A673 (cell line): Measurements from ENCODE around the gene WDR54. TPM values are rescaled to one million over a fixed set of nuclear protein-coding genes. Genes with fewer than 3 reads are reported as not detected.

Experiments used
- BruUV-seq: library from RNA; stranded (reverse); fragments of 400-500 nt; replicated peaks from 2 replicates; lab custom pipeline; 2021; lab: Mats Ljungman, UMichigan
- CTCF ChIA-PET: fragments of 300-600 bp; sonication (Branson Sonifier 250); formaldehyde crosslinking; loops from one replicate; lab custom pipeline; 2022; ENCODE audit warnings: antibody characterized with exemption; lab: Charles Lee
- POLR2A ChIA-PET: fragments of 300-600 bp; sonication (Branson Sonifier 250); formaldehyde crosslinking; loops from one replicate; lab custom pipeline; 2022; ENCODE audit warnings: antibody characterized with exemption; ENCODE audit not compliant: low non-redundant PET; lab: Charles Lee
- DNase-seq: peaks from one replicate; pipeline ENCODE4 v3.0.0-alpha.2; 2015; ENCODE audit warnings: low spot score
- H3K27ac ChIP-seq: fragments of 200-600 bp; sonication (generic); 2 replicates; pipeline ENCODE4 v1.5.1; 2016; ENCODE audit warnings: mixed run types, low read depth, mild to moderate bottlenecking, mixed read lengths, antibody characterized with exemption, low read length; ENCODE audit not compliant: poor library complexity, severe bottlenecking
- H3K27me3 ChIP-seq: fragments of 200-600 bp; sonication (generic); replicated peaks from 2 replicates; pipeline ENCODE4 v1.6.1; 2017; ENCODE audit warnings: mixed run types, low read depth, mild to moderate bottlenecking, mixed read lengths, antibody characterized with exemption, low read length; ENCODE audit not compliant: insufficient read depth, poor library complexity
- H3K36me3 ChIP-seq: fragments of 200-600 bp; sonication (generic); 2 replicates; pipeline ENCODE4 v1.6.1; 2016; ENCODE audit warnings: mixed run types, mild to moderate bottlenecking, mixed read lengths, antibody characterized with exemption, low read length; ENCODE audit not compliant: insufficient read depth, poor library complexity, severe bottlenecking
- H3K4me1 ChIP-seq: fragments of 200-600 bp; sonication (generic); 2 replicates; pipeline ENCODE4 v1.6.1; 2017; ENCODE audit warnings: mixed run types, mild to moderate bottlenecking, mixed read lengths, antibody characterized with exemption, low read length; ENCODE audit not compliant: insufficient read depth, poor library complexity, severe bottlenecking
- H3K4me3 ChIP-seq: fragments of 200-600 bp; sonication (generic); 2 replicates; pipeline ENCODE4 v1.5.1; 2016; ENCODE audit warnings: low read depth, mixed run types, mild to moderate bottlenecking, mixed read lengths, low read length; ENCODE audit not compliant: poor library complexity, severe bottlenecking
- H3K9me3 ChIP-seq: fragments of 200-600 bp; sonication (generic); 2 replicates; pipeline ENCODE4 v1.6.1; 2016; ENCODE audit warnings: mixed run types, low read depth, mild to moderate bottlenecking, mixed read lengths, antibody characterized with exemption, low read length; ENCODE audit not compliant: poor library complexity, severe bottlenecking
- EZH2 ChIP-seq: fragments of 200-600 bp; sonication (generic); IDR thresholded peaks from 2 replicates; pipeline ENCODE4 v1.6.1; 2017; ENCODE audit warnings: borderline replicate concordance, low read depth, mild to moderate bottlenecking, mixed read lengths, antibody characterized with exemption, low read length; ENCODE audit not compliant: poor library complexity, severe bottlenecking
- intact Hi-C: fragments of 100-400 bp; cut with micrococcal nuclease; formaldehyde crosslinking; loops from one replicate; pipeline ENCODE4 v1.10.0; 2022; ENCODE audit not compliant: unreplicated experiment
- total RNA-seq: library from RNA; stranded (reverse); gene quantifications from 2 replicates; pipeline ENCODE4 v1.2.3, GENCODE V29; 2021
- TF ChIP-seq, protein P1 (sequence below): fragments of 300-800, 200-600 bp; sonication (generic); conservative IDR thresholded peaks from 2 replicates; pipeline ENCODE4 v1.5.1; 2017; ENCODE audit warnings: low read depth, mild to moderate bottlenecking, antibody characterized with exemption, low read length, moderate library complexity, mixed read lengths

WDR54 gene
- total RNA-seq, 1 experiment from 2014 or later: 41.1 TPM

DNA sequence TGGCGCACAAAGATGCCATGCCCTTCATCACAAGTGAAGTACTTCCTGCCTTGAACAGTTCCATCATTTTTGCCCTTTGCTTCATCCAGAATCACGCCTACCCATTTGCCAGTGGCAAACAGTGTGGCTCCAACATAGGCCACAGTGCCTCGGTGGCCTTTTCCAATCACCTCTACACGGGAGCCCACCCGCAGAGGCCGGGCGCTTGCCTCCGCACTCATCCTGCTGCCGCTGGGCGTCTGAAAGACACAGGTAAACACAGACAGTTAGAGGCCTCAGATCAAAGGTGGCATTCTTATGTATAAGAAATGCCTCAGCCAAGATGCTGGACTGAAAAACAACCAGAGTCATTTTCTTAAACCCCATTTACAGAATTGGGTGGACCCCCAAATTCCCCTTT, 43.5 kb upstream of the WDR54 start:
- Histone ChIP-seq H3K4me1 (peaks cover 26% of the 10 kb centered on the region), H3K27ac (no peak overlapping the region), H3K9me3 (no peaks in the 10 kb centered on the region), H3K4me3 (no peak overlapping the region), H3K27me3 (no peaks in the 10 kb centered on the region), H3K36me3 (peaks cover 14% of the 10 kb centered on the region)
- ChIA-PET CTCF (no interaction called here), POLR2A (no interaction called here)
- intact Hi-C loops: no loop called here
- TF ChIP-seq, protein P1, sequence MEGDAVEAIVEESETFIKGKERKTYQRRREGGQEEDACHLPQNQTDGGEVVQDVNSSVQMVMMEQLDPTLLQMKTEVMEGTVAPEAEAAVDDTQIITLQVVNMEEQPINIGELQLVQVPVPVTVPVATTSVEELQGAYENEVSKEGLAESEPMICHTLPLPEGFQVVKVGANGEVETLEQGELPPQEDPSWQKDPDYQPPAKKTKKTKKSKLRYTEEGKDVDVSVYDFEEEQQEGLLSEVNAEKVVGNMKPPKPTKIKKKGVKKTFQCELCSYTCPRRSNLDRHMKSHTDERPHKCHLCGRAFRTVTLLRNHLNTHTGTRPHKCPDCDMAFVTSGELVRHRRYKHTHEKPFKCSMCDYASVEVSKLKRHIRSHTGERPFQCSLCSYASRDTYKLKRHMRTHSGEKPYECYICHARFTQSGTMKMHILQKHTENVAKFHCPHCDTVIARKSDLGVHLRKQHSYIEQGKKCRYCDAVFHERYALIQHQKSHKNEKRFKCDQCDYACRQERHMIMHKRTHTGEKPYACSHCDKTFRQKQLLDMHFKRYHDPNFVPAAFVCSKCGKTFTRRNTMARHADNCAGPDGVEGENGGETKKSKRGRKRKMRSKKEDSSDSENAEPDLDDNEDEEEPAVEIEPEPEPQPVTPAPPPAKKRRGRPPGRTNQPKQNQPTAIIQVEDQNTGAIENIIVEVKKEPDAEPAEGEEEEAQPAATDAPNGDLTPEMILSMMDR: no peak
- DNase-seq: no peak
- BruUV-seq: no TSS peak

DNA sequence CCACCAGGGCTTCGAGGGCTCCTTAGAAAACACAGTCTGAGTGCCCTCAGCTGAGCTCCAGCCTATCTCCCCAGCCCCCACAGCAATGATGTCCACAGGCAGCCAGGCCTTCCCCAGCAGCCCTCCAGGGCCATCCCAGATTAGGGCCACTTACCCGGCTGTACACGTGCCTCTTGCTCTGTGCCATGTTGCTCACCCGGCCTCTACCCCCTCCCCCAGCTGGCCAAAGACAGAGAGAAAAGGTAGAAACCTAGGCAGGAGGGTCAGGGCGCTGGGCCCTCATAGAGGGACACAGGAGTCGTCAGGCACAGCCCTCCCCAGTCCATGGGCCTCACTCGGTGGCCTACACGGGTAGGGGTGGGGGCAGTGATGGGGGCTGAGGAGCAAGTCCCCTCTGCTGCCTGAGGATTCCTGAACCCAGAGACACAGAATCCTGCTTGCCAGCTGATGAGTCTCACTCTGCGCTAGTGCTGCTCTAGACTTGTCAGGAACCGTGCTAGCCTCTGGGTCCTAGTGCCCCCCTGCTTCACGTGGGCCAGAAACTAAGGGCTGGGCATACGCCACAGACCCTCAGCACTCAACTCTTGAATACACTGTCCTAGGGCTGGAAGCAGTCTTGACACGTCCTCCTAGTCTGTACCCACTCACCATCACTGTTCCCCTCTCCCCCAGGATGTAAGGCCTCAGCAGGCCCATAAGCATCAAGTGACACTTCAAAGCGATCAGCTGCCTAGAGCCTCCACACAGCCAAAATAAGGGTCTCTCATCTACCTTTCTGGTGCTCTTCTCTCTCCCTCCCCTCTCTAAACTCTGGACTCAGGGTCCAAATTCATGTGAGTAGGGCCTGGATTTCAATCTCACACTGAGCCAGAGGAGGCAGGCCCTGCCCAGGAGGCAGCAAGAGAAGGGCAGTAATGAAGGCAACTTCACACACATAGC, 41.4 kb upstream of the WDR54 start, which contains the start of gene DCTN1:
DCTN1 (minus strand) TSS at position 461 of the 939 bp plus-strand sequence; CDS start at position 187, 274 bp downstream.
- Histone ChIP-seq H3K36me3 (peaks cover 14% of the 10 kb centered on the region), H3K4me3 (peak within 1 kb of the TSS; percentile 7), H3K9me3 (no peaks in the 10 kb centered on the region), H3K27me3 (no peaks in the 10 kb centered on the region), H3K4me1 (peaks cover 11% of the 10 kb centered on the region), H3K27ac (no peak within 1 kb of the TSS)
- no peak for TF ChIP-seq EZH2
- TF ChIP-seq, protein P1: no peak
- no TSS peak for BruUV-seq
- ChIA-PET CTCF (no interaction called here), POLR2A (no interaction called here)
- intact Hi-C loops: no loop called here
- DNase-seq: peak; percentile 53

DNA sequence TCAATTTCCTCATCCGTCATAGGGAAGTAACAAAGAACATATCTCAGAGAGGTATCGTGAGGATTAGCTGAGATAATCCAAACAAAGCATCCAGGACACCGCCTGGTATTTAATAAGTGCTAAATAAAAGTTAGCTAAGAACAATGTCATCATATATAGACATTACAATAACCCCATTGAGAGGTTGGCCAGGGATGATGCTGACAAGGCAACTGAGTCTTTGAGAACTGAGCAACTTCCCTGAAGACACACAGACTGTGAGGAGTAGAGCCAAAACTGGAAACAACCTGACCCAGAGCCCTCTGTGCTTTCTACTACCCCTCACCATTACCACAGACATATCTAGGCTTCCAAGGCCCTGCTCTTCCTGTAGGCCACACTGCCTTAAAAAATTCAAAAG, 39.8 kb upstream of the WDR54 start:
- TF ChIP-seq, protein P1: no peak
- TF ChIP-seq EZH2: no peak
- Histone ChIP-seq H3K27ac (no peak overlapping the region), H3K36me3 (peaks cover 11% of the 10 kb centered on the region), H3K27me3 (no peaks in the 10 kb centered on the region), H3K4me3 (no peak overlapping the region), H3K9me3 (no peaks in the 10 kb centered on the region), H3K4me1 (peaks cover 11% of the 10 kb centered on the region)
- BruUV-seq: no TSS peak
- DNase-seq: no peak
- ChIA-PET CTCF (no interaction called here), POLR2A (no interaction called here)
- intact Hi-C loops: no loop called here
